Panc1 (cell line): ENCODE data around the gene MYO1F. TPM values are rescaled to one million over a fixed set of nuclear protein-coding genes. Genes with fewer than 3 reads are reported as not detected.

Experiments
- ATAC-seq: fragments of 200-7000 bp; cut with Tn5 transposase; 2 replicates; pipeline ENCODE4 v1.9.1; 2020; ENCODE audit warnings: mild to moderate bottlenecking, moderate library complexity
- BruUV-seq: library from RNA; stranded (reverse); fragments of 400-500 nt; replicated peaks from 2 replicates; lab custom pipeline; 2021; lab: Mats Ljungman, UMichigan
- CTCF ChIA-PET: fragments of 300-600 bp; sonication (Branson Sonifier 250); formaldehyde crosslinking; loops from one replicate; lab custom pipeline; 2022; ENCODE audit warnings: antibody characterized with exemption; lab: Charles Lee
- POLR2A ChIA-PET: fragments of 300-600 bp; sonication (Branson Sonifier 250); formaldehyde crosslinking; loops from one replicate; lab custom pipeline; 2022; ENCODE audit warnings: antibody characterized with exemption; lab: Charles Lee
- DNase-seq: peaks from one replicate; pipeline ENCODE4 v3.0.0-alpha.2; 2010; ENCODE audit warnings: low read depth, low spot score
- H3K27ac ChIP-seq: 2 replicates; pipeline ENCODE4 v1.5.1; 2011; ENCODE audit warnings: mild to moderate bottlenecking, low read length, inconsistent platforms
- H3K27me3 ChIP-seq: fragments of 200-500 bp; sonication (Bioruptor generic); 2 replicates; pipeline ENCODE4 v1.6.0; 2014; ENCODE audit warnings: low read length, inconsistent platforms; ENCODE audit not compliant: control insufficient read depth, insufficient read depth
- H3K36me3 ChIP-seq: fragments of 200-500 bp; sonication (Bioruptor generic); 2 replicates; pipeline ENCODE4 v1.5.1; 2014; ENCODE audit warnings: inconsistent platforms, mild to moderate bottlenecking, low read length, moderate library complexity; ENCODE audit not compliant: control insufficient read depth, insufficient read depth
- H3K4me1 ChIP-seq: 2 replicates; pipeline ENCODE4 v1.5.1; 2011; ENCODE audit warnings: inconsistent platforms, mild to moderate bottlenecking, low read length, moderate library complexity; ENCODE audit not compliant: control insufficient read depth, insufficient read depth
- H3K4me3 ChIP-seq, 2 experiments: 2 replicates each; pipeline ENCODE4 v1.5.1; 2011 to 2012; ENCODE audit warnings: low read depth in 2 of 2, low read length in 2 of 2, mild to moderate bottlenecking in 2 of 2, inconsistent platforms in 1 of 2, moderate library complexity in 1 of 2
- H3K9me3 ChIP-seq: fragments of 200-500 bp; sonication (Bioruptor generic); 2 replicates; pipeline ENCODE4 v1.5.1; 2014; ENCODE audit warnings: low read depth, mild to moderate bottlenecking, inconsistent platforms, low read length, moderate library complexity; ENCODE audit not compliant: control insufficient read depth, insufficient read depth
- CTCF ChIP-seq: fragments of 450-650 bp; IDR thresholded peaks from 2 replicates; pipeline ENCODE4 v1.5.1; 2017; ENCODE audit warnings: mild to moderate bottlenecking
- POLR2AphosphoS5 ChIP-seq: IDR thresholded peaks from 2 replicates; pipeline ENCODE4 v1.6.1; 2012; ENCODE audit warnings: mild to moderate bottlenecking, low read depth, low read length, moderate library complexity
- REST ChIP-seq, 2 experiments: IDR thresholded peaks; 2 replicates each; pipeline ENCODE4 v1.6.1; 2011 to 2012; ENCODE audit warnings: low read depth in 2 of 2, control low read depth in 1 of 2, low read length in 1 of 2, mild to moderate bottlenecking in 1 of 2, moderate library complexity in 1 of 2; ENCODE audit not compliant: insufficient read depth in 1 of 2
- SIN3A ChIP-seq: IDR thresholded peaks from 2 replicates; pipeline ENCODE4 v1.6.1; 2012; ENCODE audit warnings: low read depth, mild to moderate bottlenecking, low read length, moderate library complexity, borderline replicate concordance; ENCODE audit not compliant: insufficient read depth
- TCF7L2 ChIP-seq: IDR thresholded peaks from 2 replicates; pipeline ENCODE4 v1.6.1; 2011; ENCODE audit warnings: mild to moderate bottlenecking, low read depth, low read length, inconsistent platforms
- in situ Hi-C: cut with HindIII; loops from 2 replicates; pipeline ENCODE4 v1.10.0; 2016; ENCODE audit warnings: low sequenced_read_pairs, low pct_unique_long_range_greater_than_20kb
- intact Hi-C: fragments of 100-400 bp; cut with micrococcal nuclease; formaldehyde crosslinking; loops from one replicate; pipeline ENCODE4 v1.10.0; 2022; ENCODE audit not compliant: unreplicated experiment
- total RNA-seq: library from RNA; stranded (reverse); gene quantifications from one replicate; pipeline ENCODE4 v1.2.1, GENCODE V29; 2021; ENCODE audit not compliant: unreplicated experiment

Gene MYO1F
- total RNA-seq, 1 experiment from 2014 or later, result 0.33 TPM

- intact Hi-C loops (no loop called here), in situ Hi-C loops (no loop called here)
- no peak overlapping the region for H3K4me3 ChIP-seq
- no peak overlapping the region for H3K27ac ChIP-seq
- ChIA-PET CTCF (interaction anchor here (1.2 kb wide), 1 partner anchor 15 kb away, joined by 5 read pairs; no protein-coding TSS in a partner anchor), POLR2A (no interaction called here)
- BruUV-seq, result TSS peak; percentile 63
- no peaks in the 10 kb centered on the region for H3K9me3 ChIP-seq
- ATAC-seq (no peak), DNase-seq (no peak)
- no peaks in the 10 kb centered on the region for H3K27me3 ChIP-seq
- H3K4me1 ChIP-seq, result no peaks in the 10 kb centered on the region
- no peak for TF ChIP-seq TCF7L2
- H3K36me3 ChIP-seq, result no peaks in the 10 kb centered on the region
These were observed 16.7 kb upstream of the MYO1F start for GRCh38 chr19:8593931-8594330.

GRCh38 chr19:8592231-8593009 is 15.2 kb upstream of the MYO1F start:
- H3K4me3 ChIP-seq, result peak overlapping the region; percentile 36 to 65
- CTCF ChIA-PET, result interaction anchor here (1.0 kb wide), 1 partner anchor 11 kb away, joined by 6 read pairs; no protein-coding TSS in a partner anchor

More at GRCh38 chr19:8592231-8593009, 15.2 kb upstream of the MYO1F start:
- Histone ChIP-seq H3K27me3 (no peaks in the 10 kb centered on the region), H3K4me1 (no peaks in the 10 kb centered on the region), H3K27ac (no peak overlapping the region), H3K9me3 (no peaks in the 10 kb centered on the region), H3K36me3 (no peaks in the 10 kb centered on the region)
- in situ Hi-C loops (no loop called here), intact Hi-C loops (no loop called here)
- ATAC-seq, result peak; percentile 85
- TF ChIP-seq CTCF (no peak), TCF7L2 (no peak), REST (IDR thresholded peaks at IDR 0.05; ENCODE audit: insufficient read depth in 1 of 2, low read depth in 2 of 2, low read length in 1 of 2) (no peak), POLR2AphosphoS5 (no peak), SIN3A (no peak)
- POLR2A ChIA-PET, result no interaction called here
- no TSS peak for BruUV-seq
- DNase-seq, result peak; percentile 84
